ENCODE measurements around the gene RER1. TPM values are rescaled to one million over a fixed set of nuclear protein-coding genes. Genes with fewer than 3 reads are reported as not detected.

The RER1 gene
- total RNA-seq, 4 donors from 2014 or later, result 56.9 to 86.5 (median 81.4) TPM

DNA sequence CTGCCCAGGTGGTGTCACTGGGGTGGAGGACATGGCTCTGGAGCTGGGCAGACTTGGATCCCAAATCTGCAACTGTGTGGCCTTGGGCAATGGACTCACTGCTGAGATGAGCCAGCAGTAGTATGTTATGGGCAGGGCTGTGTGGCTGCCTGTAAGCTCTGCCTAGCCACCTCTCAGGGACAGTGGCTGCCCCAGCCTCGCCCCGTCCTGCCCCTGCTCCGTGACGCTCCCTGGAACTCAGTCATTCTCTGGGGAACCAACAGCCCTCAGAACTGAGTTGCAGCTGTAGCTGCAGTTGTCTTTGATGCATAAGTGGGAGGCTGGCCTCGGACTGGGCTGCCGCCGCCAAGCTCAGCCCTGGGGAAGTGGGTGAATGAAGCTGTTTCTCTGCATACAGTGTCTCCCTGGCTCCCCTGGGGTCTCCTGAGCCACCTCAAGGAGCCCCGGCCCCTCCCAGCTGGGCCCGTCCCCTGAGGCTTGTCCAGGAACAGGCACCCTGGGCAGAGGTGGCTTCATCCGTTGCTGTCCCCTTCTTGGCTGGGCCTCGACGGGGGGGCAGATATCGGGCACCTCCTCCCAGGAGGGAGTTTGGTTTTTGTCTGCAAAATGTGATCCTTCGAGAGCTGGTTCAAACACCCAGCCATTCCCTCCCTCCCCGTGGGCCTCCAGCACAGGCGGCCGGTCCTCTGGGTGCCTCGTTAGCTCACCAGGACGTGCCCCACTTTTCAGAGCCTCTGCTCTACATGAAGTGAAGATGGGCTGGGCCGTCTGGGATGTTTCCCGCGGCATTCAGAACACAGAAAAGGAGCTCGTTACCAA is 58.2 kb downstream of the RER1 start:
- H3K27ac ChIP-seq, result no peak overlapping the region
- no peaks in the 10 kb centered on the region for H3K9me3 ChIP-seq
- H3K27me3 ChIP-seq, result peaks cover 72% of the 10 kb centered on the region
- H3K36me3 ChIP-seq, result no peaks in the 10 kb centered on the region
- DNase-seq (ENCODE audit: low spot score in 2 of 2), result no peak
- TF ChIP-seq POLR2A (IDR thresholded peaks at IDR 0.05) (no peak), EP300 (IDR thresholded peaks at IDR 0.05) (no peak), POLR2AphosphoS5 (IDR thresholded peaks at IDR 0.05) (no peak), CTCF (IDR thresholded peaks at IDR 0.05) (no peak)
- WGBS, result 61% methylated on average over 14 of the region's 23 CpGs
- no peak overlapping the region for H3K4me3 ChIP-seq
- peaks cover 10% of the 10 kb centered on the region for H3K4me1 ChIP-seq

GRCh38 chr1:2451741-2452140 is 60.1 kb downstream of the RER1 start:
- H3K36me3 ChIP-seq, result no peaks in the 10 kb centered on the region
- no peak for TF ChIP-seq POLR2A (IDR thresholded peaks at IDR 0.05)
- no peak for TF ChIP-seq EP300 (IDR thresholded peaks at IDR 0.05)
- no peak for TF ChIP-seq POLR2AphosphoS5 (IDR thresholded peaks at IDR 0.05)
- no peak for TF ChIP-seq CTCF (IDR thresholded peaks at IDR 0.05)
- H3K27ac ChIP-seq, result no peak overlapping the region
- peaks cover 65% of the 10 kb centered on the region for H3K27me3 ChIP-seq
- no peaks in the 10 kb centered on the region for H3K9me3 ChIP-seq
- DNase-seq (ENCODE audit: low spot score in 2 of 2), result no peak
- whole genome bisulfite sequencing, result 56% methylated on average over 10 of the region's 18 CpGs
- no peak overlapping the region for H3K4me3 ChIP-seq
- H3K4me1 ChIP-seq, result peaks cover 21% of the 10 kb centered on the region

GRCh38 chr1:2452201-2452931 is 60.7 kb downstream of the RER1 start:
- no peak for DNase-seq (ENCODE audit: low spot score in 2 of 2)
- 84% methylated on average over 5 of the region's 21 CpGs for WGBS
- Histone ChIP-seq H3K36me3 (no peaks in the 10 kb centered on the region), H3K27me3 (peaks cover 63% of the 10 kb centered on the region), H3K4me1 (peaks cover 21% of the 10 kb centered on the region), H3K4me3 (no peak overlapping the region), H3K27ac (no peak overlapping the region), H3K9me3 (no peaks in the 10 kb centered on the region)
- no peak for TF ChIP-seq CTCF (IDR thresholded peaks at IDR 0.05)
- no peak for TF ChIP-seq POLR2A (IDR thresholded peaks at IDR 0.05)
- TF ChIP-seq EP300 (IDR thresholded peaks at IDR 0.05), result no peak
- no peak for TF ChIP-seq POLR2AphosphoS5 (IDR thresholded peaks at IDR 0.05)

- no peak overlapping the region for H3K4me3 ChIP-seq
- WGBS, result 75% methylated on average over 14 of the region's 19 CpGs
- TF ChIP-seq EP300 (IDR thresholded peaks at IDR 0.05) (no peak), CTCF (IDR thresholded peaks at IDR 0.05) (no peak), POLR2A (IDR thresholded peaks at IDR 0.05) (no peak), POLR2AphosphoS5 (IDR thresholded peaks at IDR 0.05) (no peak)
- H3K4me1 ChIP-seq, result peaks cover 21% of the 10 kb centered on the region
- no peaks in the 10 kb centered on the region for H3K36me3 ChIP-seq
- H3K27me3 ChIP-seq, result peaks cover 58% of the 10 kb centered on the region
- no peak overlapping the region for H3K27ac ChIP-seq
- no peaks in the 10 kb centered on the region for H3K9me3 ChIP-seq
- no peak for DNase-seq (ENCODE audit: low spot score in 2 of 2)
These were observed 61.3 kb downstream of the RER1 start for GRCh38 chr1:2452932-2453315.

DNA sequence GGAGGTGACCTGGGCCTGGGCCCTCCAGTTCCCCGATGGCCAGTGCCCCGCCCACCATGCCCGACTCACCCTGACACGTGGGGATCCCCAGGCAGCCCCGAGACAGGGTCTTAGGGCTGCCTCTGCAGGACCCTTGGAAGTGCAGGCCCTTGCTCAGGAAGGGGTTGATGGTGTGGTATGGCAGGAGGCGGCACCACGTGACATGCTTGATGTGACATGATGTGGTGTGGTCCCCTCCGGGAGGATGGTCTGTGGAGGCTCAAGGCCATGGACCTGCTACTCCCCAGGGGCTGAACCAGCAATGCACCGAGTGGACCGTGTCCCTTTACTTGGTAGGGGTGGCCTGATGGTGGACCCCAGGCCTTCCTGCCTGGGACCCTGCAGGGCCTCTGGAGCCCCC is 62.6 kb downstream of the RER1 start:
- DNase-seq (ENCODE audit: low spot score in 2 of 2), result no peak
- Histone ChIP-seq H3K27ac (no peak overlapping the region), H3K36me3 (no peaks in the 10 kb centered on the region), H3K4me3 (no peak overlapping the region), H3K9me3 (no peaks in the 10 kb centered on the region), H3K4me1 (peaks cover 21% of the 10 kb centered on the region), H3K27me3 (peaks cover 53% of the 10 kb centered on the region)
- WGBS, result 90% methylated on average over 2 of the region's 10 CpGs
- TF ChIP-seq POLR2AphosphoS5 (IDR thresholded peaks at IDR 0.05), result no peak
- TF ChIP-seq POLR2A (IDR thresholded peaks at IDR 0.05), result no peak
- no peak for TF ChIP-seq CTCF (IDR thresholded peaks at IDR 0.05)
- TF ChIP-seq EP300 (IDR thresholded peaks at IDR 0.05), result no peak
